ENCODE results near the gene RNF125.

Gene RNF125

DNA sequence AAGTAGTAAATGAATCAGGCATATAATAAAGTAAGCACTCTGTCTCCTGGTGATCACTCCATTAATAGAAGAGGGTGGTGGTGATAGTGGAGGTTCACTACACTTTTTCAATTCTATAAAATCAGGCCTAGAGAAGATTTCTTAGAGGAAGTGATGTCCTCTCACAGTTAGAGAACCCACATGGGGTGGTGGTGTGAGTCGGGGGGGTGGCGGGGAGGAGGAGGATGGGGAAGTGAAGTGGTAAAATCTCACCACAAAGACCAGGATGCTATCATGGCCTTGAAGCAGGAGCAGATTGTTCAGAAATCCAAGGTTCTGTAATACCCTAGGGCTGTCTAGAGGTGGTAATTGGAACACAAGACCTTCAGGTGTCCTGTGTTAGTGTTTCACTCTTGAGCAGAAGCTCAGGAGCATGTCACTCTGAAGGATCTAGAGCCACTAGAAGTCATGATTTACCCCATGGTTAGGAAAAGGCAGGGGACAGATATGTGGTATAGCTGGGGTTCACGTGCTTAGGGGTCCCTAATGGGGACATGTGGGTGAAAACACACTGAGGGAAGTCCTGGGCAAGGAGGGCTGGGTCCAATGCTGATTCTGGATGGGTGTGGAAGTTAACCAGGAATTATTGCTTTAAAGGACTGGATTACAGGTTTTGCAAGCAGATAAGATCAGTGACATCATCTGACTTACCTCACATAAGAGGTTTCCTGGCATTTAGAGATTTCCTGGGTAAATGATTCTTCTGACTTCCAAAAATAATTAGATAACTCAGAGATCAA lies 31.0 kb downstream of the RNF125 start:
- H3K9me3 Mint-ChIP-seq, result no peaks in the 10 kb centered on the region
- H3K36me3 Mint-ChIP-seq (ENCODE audit: low read depth), result no peaks in the 10 kb centered on the region
- no peak overlapping the region for H3K4me3 Mint-ChIP-seq
- H3K27me3 Mint-ChIP-seq (ENCODE audit: low read depth), result no peaks in the 10 kb centered on the region
- H3K4me1 Mint-ChIP-seq, result no peaks in the 10 kb centered on the region
- TF ChIP-seq, protein P1, sequence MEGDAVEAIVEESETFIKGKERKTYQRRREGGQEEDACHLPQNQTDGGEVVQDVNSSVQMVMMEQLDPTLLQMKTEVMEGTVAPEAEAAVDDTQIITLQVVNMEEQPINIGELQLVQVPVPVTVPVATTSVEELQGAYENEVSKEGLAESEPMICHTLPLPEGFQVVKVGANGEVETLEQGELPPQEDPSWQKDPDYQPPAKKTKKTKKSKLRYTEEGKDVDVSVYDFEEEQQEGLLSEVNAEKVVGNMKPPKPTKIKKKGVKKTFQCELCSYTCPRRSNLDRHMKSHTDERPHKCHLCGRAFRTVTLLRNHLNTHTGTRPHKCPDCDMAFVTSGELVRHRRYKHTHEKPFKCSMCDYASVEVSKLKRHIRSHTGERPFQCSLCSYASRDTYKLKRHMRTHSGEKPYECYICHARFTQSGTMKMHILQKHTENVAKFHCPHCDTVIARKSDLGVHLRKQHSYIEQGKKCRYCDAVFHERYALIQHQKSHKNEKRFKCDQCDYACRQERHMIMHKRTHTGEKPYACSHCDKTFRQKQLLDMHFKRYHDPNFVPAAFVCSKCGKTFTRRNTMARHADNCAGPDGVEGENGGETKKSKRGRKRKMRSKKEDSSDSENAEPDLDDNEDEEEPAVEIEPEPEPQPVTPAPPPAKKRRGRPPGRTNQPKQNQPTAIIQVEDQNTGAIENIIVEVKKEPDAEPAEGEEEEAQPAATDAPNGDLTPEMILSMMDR (IDR thresholded peaks at IDR 0.05; ENCODE audit: unreplicated experiment in 3 of 3), result no peak
- H3K27ac Mint-ChIP-seq, result no peak overlapping the region

DNA sequence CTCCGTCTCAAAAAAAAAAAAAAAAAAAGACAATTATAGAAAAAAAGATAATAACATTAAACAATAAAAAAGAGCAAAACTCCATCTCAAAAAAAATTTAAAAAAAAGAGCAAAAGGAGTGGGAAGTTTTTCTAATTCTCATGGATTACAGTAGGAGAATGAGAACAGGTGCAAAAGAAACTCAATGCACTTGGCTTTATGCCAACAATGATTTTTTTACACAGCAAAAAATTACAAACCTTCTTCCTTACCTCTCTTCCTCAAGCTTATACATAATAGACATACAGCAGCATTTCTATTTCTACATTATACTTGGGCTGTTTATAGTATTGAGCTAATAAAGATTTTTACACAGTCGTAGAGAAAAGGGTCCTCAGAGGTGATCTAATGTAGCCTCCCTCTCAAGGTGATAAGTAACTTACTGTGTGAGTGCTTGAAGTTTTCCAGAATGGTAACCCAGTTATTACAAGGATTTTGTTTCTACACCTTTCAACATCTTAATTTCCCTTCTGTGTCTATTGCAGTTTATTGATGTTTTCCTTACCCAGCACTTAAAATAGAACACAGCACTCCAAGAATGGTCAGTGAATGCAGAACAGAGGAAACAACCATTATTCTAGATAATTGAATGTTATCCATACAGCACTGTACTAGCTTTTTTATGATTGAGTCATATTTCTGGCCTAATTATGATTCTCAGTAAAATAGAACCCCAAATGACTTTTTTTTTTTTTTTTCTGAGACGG lies 38.2 kb downstream of the RNF125 start:
- TF ChIP-seq, protein P1 (IDR thresholded peaks at IDR 0.05; ENCODE audit: unreplicated experiment in 3 of 3), result no peak
- no peak overlapping the region for H3K4me3 Mint-ChIP-seq
- H3K36me3 Mint-ChIP-seq (ENCODE audit: low read depth), result no peaks in the 10 kb centered on the region
- H3K9me3 Mint-ChIP-seq, result no peaks in the 10 kb centered on the region
- peaks cover 4% of the 10 kb centered on the region for H3K4me1 Mint-ChIP-seq
- H3K27ac Mint-ChIP-seq, result no peak overlapping the region
- no peaks in the 10 kb centered on the region for H3K27me3 Mint-ChIP-seq (ENCODE audit: low read depth)

DNA sequence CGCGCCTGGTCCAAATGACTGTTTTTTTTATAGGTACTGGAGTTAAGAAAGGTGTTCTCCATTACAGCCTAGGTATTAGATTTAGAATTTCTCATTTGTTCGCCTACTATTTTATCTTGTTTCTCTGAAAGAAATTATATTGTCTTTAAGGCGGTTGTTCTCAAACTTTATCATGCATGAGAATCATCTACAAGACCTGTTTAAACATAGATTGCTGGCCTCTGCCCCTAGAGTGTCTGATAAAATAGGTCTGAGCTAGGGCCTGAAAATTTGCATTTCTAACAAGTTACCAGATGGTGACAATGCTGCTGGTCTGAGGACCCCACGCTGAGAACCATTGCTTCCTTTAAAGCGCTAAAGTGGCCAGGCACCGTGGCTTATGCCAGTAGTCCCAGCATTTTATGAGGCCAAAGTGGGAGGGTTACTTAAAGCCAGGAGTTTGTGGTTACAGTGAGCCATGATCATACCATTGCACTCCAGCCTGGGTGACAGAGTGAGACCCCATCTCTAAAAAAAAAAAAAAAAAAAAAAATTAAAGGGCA lies 39.1 kb downstream of the RNF125 start:
- no peaks in the 10 kb centered on the region for H3K9me3 Mint-ChIP-seq
- no peak overlapping the region for H3K27ac Mint-ChIP-seq
- no peaks in the 10 kb centered on the region for H3K36me3 Mint-ChIP-seq (ENCODE audit: low read depth)
- no peak overlapping the region for H3K4me3 Mint-ChIP-seq
- H3K4me1 Mint-ChIP-seq, result peaks cover 4% of the 10 kb centered on the region
- no peaks in the 10 kb centered on the region for H3K27me3 Mint-ChIP-seq (ENCODE audit: low read depth)
- TF ChIP-seq, protein P1 (IDR thresholded peaks at IDR 0.05; ENCODE audit: unreplicated experiment in 3 of 3), result no peak

- TF ChIP-seq, protein P1 (IDR thresholded peaks at IDR 0.05; ENCODE audit: unreplicated experiment in 3 of 3), result no peak
- Mint-ChIP-seq H3K9me3 (no peaks in the 10 kb centered on the region), H3K4me3 (no peak overlapping the region), H3K27ac (no peak overlapping the region), H3K27me3 (ENCODE audit: low read depth) (no peaks in the 10 kb centered on the region), H3K36me3 (ENCODE audit: low read depth) (no peaks in the 10 kb centered on the region), H3K4me1 (peaks cover 4% of the 10 kb centered on the region)
Measured at GRCh38 chr18:32060026-32060425, 41.4 kb downstream of the RNF125 start.

GRCh38 chr18:32067375-32068167 lies 48.9 kb downstream of the RNF125 start:
- TF ChIP-seq, protein P1 (IDR thresholded peaks at IDR 0.05; ENCODE audit: unreplicated experiment in 3 of 3), result no peak
- Mint-ChIP-seq H3K4me3 (no peak overlapping the region), H3K4me1 (no peaks in the 10 kb centered on the region), H3K36me3 (ENCODE audit: low read depth) (no peaks in the 10 kb centered on the region), H3K27ac (no peak overlapping the region), H3K27me3 (ENCODE audit: low read depth) (no peaks in the 10 kb centered on the region), H3K9me3 (no peaks in the 10 kb centered on the region)

Data from nephron (organoid).